GM19240 (cell line): ENCODE data around the gene PSTK.
A peak's percentile ranks its signal among the peaks of the same experiment; 100 is the strongest.

Experiments
- DNase-seq: peaks from one replicate; pipeline ENCODE4 v3.0.0; 2011; ENCODE audit warnings: low spot score; ENCODE audit not compliant: insufficient read length

The PSTK gene

GRCh38 chr10:122980209-122981065 is at the start of gene PSTK:
PSTK (plus strand) TSS chr10:122980401; CDS start chr10:122980480, 79 bp downstream.
- peak; percentile 79 for DNase-seq

GRCh38 chr10:122931088-122931906 is 48.9 kb upstream of the PSTK start:
- DNase-seq, result no peak

GRCh38 chr10:122939133-122939855 is 40.9 kb upstream of the PSTK start:
- DNase-seq, result no peak

GRCh38 chr10:122939856-122940543 is 40.2 kb upstream of the PSTK start:
- DNase-seq, result no peak

- DNase-seq, result no peak
Measured at GRCh38 chr10:122949296-122949695, 30.9 kb upstream of the PSTK start.

- DNase-seq, result peak; percentile 86
Measured at GRCh38 chr10:122953902-122954730, 26.1 kb upstream of the PSTK start, which contains the start of gene C10orf88. C10orf88 (minus strand) TSS chr10:122954227; CDS start chr10:122954178, 49 bp downstream.

- DNase-seq, result no peak
Measured at GRCh38 chr10:122954731-122955050, 25.5 kb upstream of the PSTK start.

GRCh38 chr10:122955892-122956291 is 24.3 kb upstream of the PSTK start:
- no peak for DNase-seq

- no peak for DNase-seq
Measured at GRCh38 chr10:122957474-122957873, 22.7 kb upstream of the PSTK start.

- no peak for DNase-seq
Measured at GRCh38 chr10:122962405-122962804, 17.8 kb upstream of the PSTK start.

GRCh38 chr10:122966879-122967278 is 13.3 kb upstream of the PSTK start:
- DNase-seq, result no peak

- no peak for DNase-seq
Measured at GRCh38 chr10:122968698-122969097, 11.5 kb upstream of the PSTK start.

GRCh38 chr10:122974023-122974422 is 6.2 kb upstream of the PSTK start:
- DNase-seq, result no peak

- DNase-seq, result no peak
Measured at GRCh38 chr10:122974543-122975064, 5.6 kb upstream of the PSTK start.

- DNase-seq, result no peak
Measured at GRCh38 chr10:122981066-122981464, 864 bp downstream of the PSTK start.

- DNase-seq, result no peak
Measured at GRCh38 chr10:122983898-122984297, 3.7 kb downstream of the PSTK start.

- no peak for DNase-seq
Measured at GRCh38 chr10:122984708-122985107, 4.5 kb downstream of the PSTK start.

- DNase-seq, result no peak
Measured at GRCh38 chr10:122986335-122986734, 6.1 kb downstream of the PSTK start.

- no peak for DNase-seq
Measured at GRCh38 chr10:122988501-122988900, 8.3 kb downstream of the PSTK start.

- no peak for DNase-seq
Measured at GRCh38 chr10:122990278-122990677, 10.1 kb downstream of the PSTK start.
